Measurements from ENCODE around the gene TSHR. TPM values are rescaled to one million over a fixed set of nuclear protein-coding genes. Genes with fewer than 3 reads are reported as not detected.
"Not testable (repeated sequence)": the region's sequence is repeated elsewhere in the genome, so short reads cannot be mapped to it uniquely, and the experiment has no call there.

The TSHR gene
- total RNA-seq, 4 donors from 2014 or later: 0.99 to 1.8 (median 1.1) TPM; not detected in 1

DNA sequence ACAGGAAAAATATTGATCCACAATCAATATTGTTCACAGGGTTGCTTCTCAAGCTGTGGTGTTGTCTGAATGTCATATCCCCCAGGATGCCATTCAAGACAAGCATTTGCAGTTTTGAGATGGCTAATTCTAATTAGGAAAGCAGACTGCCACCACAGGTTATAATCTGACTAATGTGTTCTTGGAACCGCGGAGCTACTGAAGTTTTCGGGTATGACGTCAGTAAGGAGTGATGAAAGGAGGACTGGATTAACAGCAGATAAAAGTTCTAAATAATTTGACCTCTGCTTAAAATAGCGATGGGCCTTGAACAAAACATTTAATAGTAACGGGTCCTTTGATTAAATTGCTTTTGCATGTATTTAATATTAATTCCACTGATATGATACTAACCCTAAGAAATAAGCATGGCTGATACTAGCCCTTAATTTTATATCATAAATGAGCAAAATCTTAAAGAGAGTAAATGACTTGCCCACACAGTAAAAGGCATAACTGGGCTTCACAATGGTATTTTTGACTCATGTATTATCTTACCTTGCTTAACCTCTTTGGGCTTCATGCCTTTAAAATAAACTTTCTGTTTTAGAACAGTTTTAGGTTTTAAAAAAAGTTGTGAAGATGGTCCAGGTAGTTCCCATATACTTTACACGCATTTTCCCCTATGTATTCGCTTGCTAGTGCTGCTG, 50.3 kb downstream of the TSHR start:
- no peak for DNase-seq (ENCODE audit: low spot score in 2 of 2)
- intact Hi-C loops (cut with DNase I; ENCODE audit: low total_unique reads): no loop called here
- WGBS, 2 donors: 87 to 90% methylated on average over 8 of the region's 8 CpGs
- TF ChIP-seq CTCF (IDR thresholded peaks at IDR 0.05) (no peak), POLR2A (IDR thresholded peaks at IDR 0.05) (no peak)
- no peak overlapping the region for H3K4me3 ChIP-seq (ENCODE audit: low read depth, poor library complexity, severe bottlenecking)

DNA sequence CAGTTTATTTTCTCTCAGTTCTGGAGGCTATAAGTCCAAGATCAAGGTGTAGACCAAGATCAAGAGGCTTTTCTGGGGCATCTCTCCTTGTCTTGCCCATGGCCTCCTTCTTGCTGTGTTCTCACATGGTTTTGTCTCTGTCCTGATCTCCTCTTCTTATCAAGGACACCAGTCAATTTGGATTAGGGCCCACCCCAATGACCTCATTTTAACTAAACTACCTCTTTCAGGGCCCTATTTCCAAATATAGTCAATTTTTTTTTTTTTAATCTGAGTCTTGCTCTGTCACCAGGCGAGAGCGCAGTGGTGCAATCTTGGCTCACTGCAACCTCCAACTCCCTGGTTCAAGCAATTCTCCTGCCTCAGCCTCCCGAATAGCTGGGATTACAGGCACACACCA, 50.8 kb downstream of the TSHR start:
- no peak overlapping the region for H3K4me3 ChIP-seq (ENCODE audit: low read depth, poor library complexity, severe bottlenecking)
- DNase-seq (ENCODE audit: low spot score in 2 of 2): no peak
- intact Hi-C loops (cut with DNase I; ENCODE audit: low total_unique reads): no loop called here
- 90 to 96% methylated on average over 3 of the region's 3 CpGs for WGBS, 2 donors
- TF ChIP-seq CTCF (IDR thresholded peaks at IDR 0.05) (no peak), POLR2A (IDR thresholded peaks at IDR 0.05) (no peak)

- intact Hi-C loops (cut with DNase I; ENCODE audit: low total_unique reads): no loop called here
- no peak overlapping the region for H3K4me3 ChIP-seq (ENCODE audit: low read depth, poor library complexity, severe bottlenecking)
- DNase-seq (ENCODE audit: low spot score in 2 of 2): no peak
- WGBS, 2 donors: 81 to 89% methylated on average over 1 of the region's 1 CpG
- no peak for TF ChIP-seq POLR2A (IDR thresholded peaks at IDR 0.05)
- TF ChIP-seq CTCF (IDR thresholded peaks at IDR 0.05): no peak
Observed at GRCh38 chr14:81007131-81007530, 51.7 kb downstream of the TSHR start.

DNA sequence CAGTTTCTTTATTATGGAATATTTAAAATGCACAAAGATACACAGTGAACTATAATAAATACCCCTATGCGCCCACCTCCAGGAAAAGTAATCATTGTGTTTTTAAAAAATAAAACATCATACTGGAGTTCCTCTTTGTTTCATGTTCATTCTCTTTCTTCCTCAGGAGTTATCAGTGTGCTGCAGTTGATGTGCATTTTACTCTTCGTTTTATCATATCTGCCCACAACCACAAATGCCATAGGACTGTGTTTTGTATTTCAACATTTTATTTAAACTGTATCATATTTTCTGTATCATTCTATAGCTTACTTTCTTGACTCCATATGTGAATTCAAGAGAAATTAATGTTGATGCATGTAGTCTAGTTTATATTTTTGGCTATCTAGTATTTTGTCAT, 53.9 kb downstream of the TSHR start:
- no peak for DNase-seq (ENCODE audit: low spot score in 2 of 2)
- 78 to 85% methylated on average over 2 of the region's 2 CpGs for WGBS, 2 donors
- intact Hi-C loops (cut with DNase I; ENCODE audit: low total_unique reads): no loop called here
- no peak overlapping the region for H3K4me3 ChIP-seq (ENCODE audit: low read depth, poor library complexity, severe bottlenecking)
- TF ChIP-seq CTCF (IDR thresholded peaks at IDR 0.05): no peak
- no peak for TF ChIP-seq POLR2A (IDR thresholded peaks at IDR 0.05)

DNA sequence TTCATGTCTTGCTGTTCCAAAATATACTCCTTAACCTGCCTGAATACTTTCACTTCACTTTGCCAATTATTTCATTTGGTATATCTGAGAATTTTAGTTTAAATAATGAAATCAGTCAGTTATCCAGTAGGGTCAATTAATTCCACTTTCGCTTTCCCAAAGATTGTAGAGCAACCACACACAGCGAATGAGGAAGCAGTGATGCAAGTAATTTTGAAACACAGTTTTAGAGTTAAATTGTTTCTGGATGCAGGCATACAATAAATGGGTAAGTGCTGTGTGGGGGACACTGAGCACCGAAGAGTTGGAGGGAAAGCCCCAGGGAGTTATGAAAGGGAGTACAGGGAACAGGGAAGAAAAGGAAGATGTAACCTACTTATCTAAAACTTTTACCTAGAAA, 62.8 kb downstream of the TSHR start:
- H3K4me3 ChIP-seq (ENCODE audit: low read depth, poor library complexity, severe bottlenecking): no peak overlapping the region
- DNase-seq (ENCODE audit: low spot score in 2 of 2): no peak
- 61 to 68% methylated on average over 3 of the region's 3 CpGs for WGBS, 2 donors
- TF ChIP-seq CTCF (IDR thresholded peaks at IDR 0.05) (no peak), POLR2A (IDR thresholded peaks at IDR 0.05) (no peak)
- intact Hi-C loops (cut with DNase I; ENCODE audit: low total_unique reads): no loop called here

DNA sequence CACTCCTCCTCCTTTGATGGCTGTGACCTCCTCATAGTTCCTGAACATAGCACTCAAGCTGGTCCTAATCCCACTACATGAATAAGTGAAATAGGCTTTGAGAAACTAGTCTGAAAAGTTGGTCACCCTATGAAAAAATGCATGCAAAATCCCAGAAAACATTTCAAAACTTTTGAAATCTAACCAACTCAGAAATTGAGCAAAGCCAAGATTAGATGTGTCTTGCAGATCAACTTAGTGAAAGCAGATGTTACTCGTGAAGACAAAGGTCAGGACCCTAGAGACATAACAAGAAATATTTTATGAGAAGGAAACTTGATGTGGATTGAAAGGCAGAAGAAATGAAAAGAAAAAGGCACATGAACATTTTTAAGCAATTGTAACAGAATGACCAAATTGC, 63.3 kb downstream of the TSHR start:
- no peak overlapping the region for H3K4me3 ChIP-seq (ENCODE audit: low read depth, poor library complexity, severe bottlenecking)
- WGBS, 2 donors: 53 to 70% methylated on average over 1 of the region's 1 CpG
- TF ChIP-seq CTCF (IDR thresholded peaks at IDR 0.05) (no peak), POLR2A (IDR thresholded peaks at IDR 0.05) (no peak)
- intact Hi-C loops (cut with DNase I; ENCODE audit: low total_unique reads): no loop called here
- no peak for DNase-seq (ENCODE audit: low spot score in 2 of 2)

DNA sequence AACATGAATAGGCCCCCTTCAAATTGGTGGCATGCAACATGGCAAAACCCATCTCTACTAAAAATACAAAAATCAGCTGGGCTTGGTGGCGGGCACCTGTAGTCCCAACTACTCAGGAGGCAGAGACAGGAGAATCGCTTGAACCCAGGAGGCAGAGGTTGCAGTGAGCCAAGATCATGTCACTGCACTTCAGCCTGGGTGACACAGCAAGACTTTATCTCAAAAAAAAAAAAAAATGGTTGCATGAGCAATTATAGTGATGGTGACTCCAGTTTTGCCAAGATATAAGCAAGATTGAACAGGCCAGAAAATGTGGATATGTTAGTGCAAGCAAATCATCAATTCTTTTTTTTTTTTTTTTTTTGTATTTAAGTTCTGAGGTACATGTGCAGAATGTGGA, 63.7 kb downstream of the TSHR start:
- H3K4me3 ChIP-seq (ENCODE audit: low read depth, poor library complexity, severe bottlenecking); DNase-seq (ENCODE audit: low spot score in 2 of 2); intact Hi-C loops (cut with DNase I; ENCODE audit: low total_unique reads): not testable (repeated sequence)
- 77 to 82% methylated on average over 2 of the region's 2 CpGs for WGBS, 2 donors
